Tibial nerve (tissue), 4 donors: Measurements from ENCODE around the gene TEC. TPM values are rescaled to one million over a fixed set of nuclear protein-coding genes. Genes with fewer than 3 reads are reported as not detected.

Experiments
- DNase-seq, 2 donors: peaks; one replicate each; pipeline ENCODE4 v3.0.0-alpha.2; 2019; ENCODE audit warnings: low spot score in 2 of 2
- H3K27ac ChIP-seq, 4 donors: fragments of 200-600 bp; sonication (generic) in 3 of 4; one replicate each; pipeline ENCODE4 v1.5.1; 2017 to 2019; ENCODE audit warnings: mild to moderate bottlenecking in 1 of 4
- H3K27me3 ChIP-seq, 2 donors: fragments of 200-600 bp; sonication (generic) in 1 of 2; one replicate each; pipeline versions ENCODE4 v1.5.1 to v1.6.0; 2017 to 2019
- H3K36me3 ChIP-seq, 3 donors: fragments of 200-600 bp; sonication (generic); one replicate each; pipeline ENCODE4 v1.5.1; 2018 to 2019
- H3K4me1 ChIP-seq, 4 donors: fragments of 200-600 bp; sonication (generic) in 3 of 4; one replicate each; pipeline ENCODE4 v1.5.1; 2017 to 2019
- H3K4me3 ChIP-seq, 4 donors: fragments of 200-600 bp; sonication (generic) in 3 of 4; one replicate each; pipeline ENCODE4 v1.5.1; 2017 to 2019; ENCODE audit warnings: mild to moderate bottlenecking in 1 of 4, moderate library complexity in 1 of 4
- H3K9me3 ChIP-seq, 4 donors: fragments of 200-600 bp; sonication (generic) in 3 of 4; one replicate each; pipeline ENCODE4 v1.5.1; 2017 to 2019
- CTCF ChIP-seq, 5 experiments: fragments of 200-600 bp in 3 of 5; fragments of 450-650 bp in 2 of 5; sonication (generic) in 3 of 5; IDR thresholded peaks; one replicate each; pipeline ENCODE4 v1.5.1; 2016 to 2019; ENCODE audit warnings: antibody characterized with exemption in 5 of 5, mild to moderate bottlenecking in 3 of 5, moderate library complexity in 2 of 5
- EP300 ChIP-seq, 2 donors: sonication (generic); formaldehyde crosslinking; IDR thresholded peaks; one replicate each; pipeline ENCODE4 v1.6.1; 2017; ENCODE audit warnings: antibody characterized with exemption in 2 of 2, mild to moderate bottlenecking in 1 of 2
- POLR2A ChIP-seq, 2 donors: fragments of 450-650 bp; IDR thresholded peaks; one replicate each; pipeline ENCODE4 v1.6.1; 2017; ENCODE audit warnings: antibody characterized with exemption in 2 of 2, mild to moderate bottlenecking in 2 of 2, moderate library complexity in 2 of 2
- WGBS, 2 donors: methylation state at CpG; one replicate each; pipeline ENCODE4 v1.1.5; 2018; 5-methylcytosine and 5-hydroxymethylcytosine counted together
- total RNA-seq, 4 donors: library from RNA; depleted of rRNA; stranded (reverse); fragments of >200 nt; gene quantifications; one replicate each; pipeline ENCODE4 v1.1.0, GENCODE V29; 2016

Gene TEC
- total RNA-seq, 4 donors from 2014 or later, result 3.1 to 8.0 (median 5.0) TPM

- no peaks in the 10 kb centered on the region for H3K9me3 ChIP-seq
- H3K27me3 ChIP-seq, result no peaks in the 10 kb centered on the region
- H3K36me3 ChIP-seq, result no peaks in the 10 kb centered on the region
- TF ChIP-seq POLR2A (IDR thresholded peaks at IDR 0.05) (no peak), EP300 (IDR thresholded peaks at IDR 0.05) (no peak), CTCF (IDR thresholded peaks at IDR 0.05) (no peak)
- no peak for DNase-seq
- 78 to 80% methylated on average over 8 of the region's 8 CpGs for WGBS, 2 donors
- no peak overlapping the region for H3K4me3 ChIP-seq
- H3K27ac ChIP-seq, result no peak overlapping the region
- H3K4me1 ChIP-seq, result no peaks in the 10 kb centered on the region
Measured at GRCh38 chr4:48112017-48112667, 157.5 kb downstream of the TEC start.

- H3K4me3 ChIP-seq, result no peak overlapping the region
- 68 to 79% methylated on average over 1 of the region's 1 CpG for WGBS, 2 donors
- H3K36me3 ChIP-seq, result no peaks in the 10 kb centered on the region
- no peak for TF ChIP-seq CTCF (IDR thresholded peaks at IDR 0.05)
- no peak for TF ChIP-seq POLR2A (IDR thresholded peaks at IDR 0.05)
- no peak for TF ChIP-seq EP300 (IDR thresholded peaks at IDR 0.05)
- no peaks in the 10 kb centered on the region for H3K9me3 ChIP-seq
- H3K27ac ChIP-seq, result no peak overlapping the region
- no peak for DNase-seq
- H3K4me1 ChIP-seq, result no peaks in the 10 kb centered on the region
- no peaks in the 10 kb centered on the region for H3K27me3 ChIP-seq
Measured at GRCh38 chr4:48110452-48110978, 159.1 kb downstream of the TEC start.

GRCh38 chr4:48109413-48110263 lies 160.0 kb downstream of the TEC start:
- H3K27ac ChIP-seq, result no peak overlapping the region
- H3K4me1 ChIP-seq, result no peaks in the 10 kb centered on the region
- H3K9me3 ChIP-seq, result no peaks in the 10 kb centered on the region
- H3K27me3 ChIP-seq, result no peaks in the 10 kb centered on the region
- TF ChIP-seq EP300 (IDR thresholded peaks at IDR 0.05) (no peak), CTCF (IDR thresholded peaks at IDR 0.05) (peak in 4 of 5 experiments; percentile 13 to 42 (median 30))
- 76 to 79% methylated on average over 5 of the region's 5 CpGs for WGBS, 2 donors
- H3K4me3 ChIP-seq, result no peak overlapping the region
- H3K36me3 ChIP-seq, result no peaks in the 10 kb centered on the region
- no peak for DNase-seq

GRCh38 chr4:48108309-48109073 lies 161.1 kb downstream of the TEC start:
- no peak for DNase-seq
- Histone ChIP-seq H3K4me1 (no peaks in the 10 kb centered on the region), H3K36me3 (no peaks in the 10 kb centered on the region), H3K27me3 (no peaks in the 10 kb centered on the region), H3K4me3 (no peak overlapping the region), H3K27ac (no peak overlapping the region), H3K9me3 (no peaks in the 10 kb centered on the region)
- TF ChIP-seq EP300 (IDR thresholded peaks at IDR 0.05) (no peak), POLR2A (IDR thresholded peaks at IDR 0.05) (no peak), CTCF (IDR thresholded peaks at IDR 0.05) (no peak)
- 95 to 99% methylated on average over 2 of the region's 2 CpGs for WGBS, 2 donors
